Measurements from ENCODE around the gene ICAM2.

Gene ICAM2

GRCh38 chr17:63978272-63979200, 41.9 kb downstream of the ICAM2 start:
- no peak for DNase-seq

GRCh38 chr17:63976702-63977101, 43.7 kb downstream of the ICAM2 start:
- DNase-seq = no peak

DNA sequence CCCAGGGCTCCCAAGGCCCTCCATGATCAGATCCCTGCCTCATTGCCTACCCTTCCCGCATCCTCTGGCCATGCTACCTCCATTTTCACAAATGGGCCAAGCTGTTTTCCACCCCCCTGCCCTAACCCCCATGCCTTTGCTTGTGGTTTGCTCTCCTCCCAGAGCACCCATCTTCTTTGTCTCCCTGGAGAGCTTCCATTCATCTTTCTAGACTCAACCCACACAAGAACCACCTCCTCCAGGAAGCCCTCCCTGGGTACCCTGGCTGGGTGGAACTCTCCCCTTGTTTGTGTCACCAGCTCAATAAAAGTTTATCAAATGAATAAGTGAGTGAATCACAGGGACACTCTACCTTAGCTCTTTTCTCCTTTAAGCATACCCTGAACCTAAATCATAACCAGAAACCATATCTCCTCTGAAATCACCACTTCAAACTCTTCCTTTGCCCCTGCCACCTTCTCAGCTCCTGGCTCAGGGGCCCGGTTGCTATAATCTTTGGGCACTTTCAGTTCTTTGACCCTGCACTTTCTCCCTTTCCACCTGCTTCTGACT, 44.8 kb downstream of the ICAM2 start:
- no peak for DNase-seq

GRCh38 chr17:63974594-63975192, 45.7 kb downstream of the ICAM2 start:
- DNase-seq = no peak

DNA sequence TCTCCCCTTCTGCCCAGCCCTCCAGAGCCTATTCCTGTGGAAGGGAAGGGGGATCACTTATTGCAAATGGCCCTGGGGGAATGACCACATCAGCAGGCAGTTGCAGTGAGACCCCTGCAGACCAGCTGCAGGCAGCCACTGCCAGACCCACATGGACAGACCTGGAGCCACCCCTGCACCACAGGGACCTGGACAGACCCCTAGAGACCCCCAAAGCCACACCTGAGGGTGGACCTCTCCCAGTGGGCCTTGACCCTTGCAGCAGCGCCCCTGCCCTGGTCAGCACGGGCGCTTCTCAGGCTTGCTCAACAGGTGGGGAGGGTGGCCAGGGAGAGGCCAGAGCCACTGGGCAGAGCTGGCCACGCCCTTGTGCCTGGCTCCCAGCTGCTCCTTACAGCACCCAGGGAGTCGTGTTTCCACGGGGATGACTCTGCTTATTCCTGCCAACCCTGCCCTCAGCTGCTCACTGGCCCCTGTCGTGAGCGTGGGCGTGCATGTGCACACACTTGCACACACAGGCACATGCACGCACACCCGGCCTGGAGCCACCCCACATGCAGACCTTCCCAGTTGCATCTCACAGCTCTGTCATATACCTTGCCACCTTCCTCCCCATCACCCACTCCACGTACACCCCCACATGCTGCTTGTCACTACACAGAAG, 46.4 kb downstream of the ICAM2 start:
- no peak for DNase-seq

- DNase-seq = no peak
Measured at GRCh38 chr17:63973247-63973646, 47.2 kb downstream of the ICAM2 start.

GRCh38 chr17:63972796-63973195, 47.6 kb downstream of the ICAM2 start, which contains the start of gene SCN4A:
Gene SCN4A (minus strand): TSS chr17:63972918. CDS start chr17:63972841, 77 bp downstream.
- DNase-seq = no peak

DNA sequence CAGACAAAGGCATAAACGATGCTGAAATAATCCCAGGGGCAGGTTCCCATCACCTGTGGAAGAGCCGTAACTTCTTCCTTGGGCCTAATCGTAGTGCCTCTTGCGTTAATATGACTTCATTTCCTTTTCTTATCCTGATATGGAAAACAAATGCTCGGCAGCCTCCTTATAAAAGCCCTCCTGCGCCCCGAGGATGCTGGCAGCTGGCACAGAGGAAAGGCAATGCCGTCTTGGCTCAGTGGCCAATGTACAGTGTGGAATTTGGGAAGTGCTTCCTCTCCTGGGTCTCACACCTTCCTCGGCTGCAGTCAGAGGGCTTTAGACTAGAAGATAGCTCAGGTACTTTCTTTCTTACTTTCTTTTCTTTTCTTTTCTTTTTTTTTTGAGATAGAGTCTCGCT, 51.2 kb downstream of the ICAM2 start:
- DNase-seq = no peak

DNA sequence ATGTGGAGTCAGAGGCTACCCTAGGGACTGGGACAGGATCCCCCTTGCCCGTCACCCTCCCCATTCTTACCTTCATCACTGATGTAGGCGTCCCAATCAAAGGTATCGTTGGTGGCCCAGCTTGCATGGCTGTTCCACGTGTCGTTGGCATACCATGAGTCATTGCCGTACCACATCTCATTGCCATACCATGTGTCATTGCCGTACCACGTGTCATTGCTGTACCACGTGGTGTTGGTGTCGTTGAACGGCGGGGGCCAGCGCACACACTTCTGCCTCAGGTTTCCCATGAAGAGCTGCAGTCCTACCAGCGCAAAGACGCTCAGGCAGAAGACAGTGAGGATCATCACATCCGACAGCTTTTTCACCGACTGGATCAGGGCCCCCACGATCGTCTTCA, 52.5 kb downstream of the ICAM2 start:
- DNase-seq = no peak

DNA sequence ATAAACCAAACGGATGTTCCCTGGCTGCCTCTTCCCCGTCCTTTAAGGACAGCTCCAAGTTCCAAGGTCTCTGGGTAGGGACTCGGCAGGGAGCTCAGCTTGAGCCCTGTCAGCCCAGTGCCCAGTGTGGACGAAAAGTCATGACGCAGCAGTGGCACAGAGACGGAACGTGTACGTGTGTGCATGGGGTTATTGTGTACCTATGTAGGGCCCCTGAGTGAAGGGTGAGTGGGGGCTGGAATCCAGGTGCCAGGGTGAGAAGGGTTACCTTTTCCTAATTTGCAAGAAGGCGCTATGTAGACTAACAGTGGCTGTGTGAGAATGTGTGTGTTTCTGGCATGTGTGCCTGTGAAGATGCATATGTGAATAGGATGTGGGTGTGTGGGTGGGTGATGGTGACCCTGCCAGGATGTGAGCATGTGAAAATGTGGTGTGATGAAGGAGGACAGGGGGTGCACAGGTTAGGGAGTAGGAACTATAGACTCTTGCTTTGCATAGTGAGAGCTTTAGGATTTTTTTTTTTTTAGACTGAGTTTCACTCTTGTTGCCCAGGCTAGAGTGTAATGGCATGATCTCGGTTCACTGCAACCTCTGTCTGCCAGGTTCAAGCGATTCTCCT, 53.7 kb downstream of the ICAM2 start:
- DNase-seq = no peak

DNA sequence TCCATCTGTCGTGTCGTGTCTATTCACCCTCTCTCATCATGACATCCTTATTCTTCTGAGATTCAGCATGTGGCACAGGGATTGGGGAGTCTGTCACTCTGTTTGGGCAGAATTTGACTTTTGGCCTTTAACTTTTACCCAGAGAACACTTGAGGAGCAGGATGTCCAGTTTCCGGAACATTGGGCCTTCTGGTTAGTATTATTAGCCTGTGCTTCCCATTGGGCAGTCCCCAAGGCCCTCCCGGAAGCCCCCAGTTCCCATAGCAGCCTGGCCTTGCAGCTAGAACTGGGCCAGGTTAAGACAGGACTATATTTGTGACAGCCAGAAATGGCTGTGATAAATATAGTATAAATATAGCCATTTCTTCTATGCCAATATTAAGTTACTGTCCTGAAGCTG, 57.3 kb downstream of the ICAM2 start:
- DNase-seq = no peak

- DNase-seq = no peak
Measured at GRCh38 chr17:63962298-63962744, 58.1 kb downstream of the ICAM2 start.

DNA sequence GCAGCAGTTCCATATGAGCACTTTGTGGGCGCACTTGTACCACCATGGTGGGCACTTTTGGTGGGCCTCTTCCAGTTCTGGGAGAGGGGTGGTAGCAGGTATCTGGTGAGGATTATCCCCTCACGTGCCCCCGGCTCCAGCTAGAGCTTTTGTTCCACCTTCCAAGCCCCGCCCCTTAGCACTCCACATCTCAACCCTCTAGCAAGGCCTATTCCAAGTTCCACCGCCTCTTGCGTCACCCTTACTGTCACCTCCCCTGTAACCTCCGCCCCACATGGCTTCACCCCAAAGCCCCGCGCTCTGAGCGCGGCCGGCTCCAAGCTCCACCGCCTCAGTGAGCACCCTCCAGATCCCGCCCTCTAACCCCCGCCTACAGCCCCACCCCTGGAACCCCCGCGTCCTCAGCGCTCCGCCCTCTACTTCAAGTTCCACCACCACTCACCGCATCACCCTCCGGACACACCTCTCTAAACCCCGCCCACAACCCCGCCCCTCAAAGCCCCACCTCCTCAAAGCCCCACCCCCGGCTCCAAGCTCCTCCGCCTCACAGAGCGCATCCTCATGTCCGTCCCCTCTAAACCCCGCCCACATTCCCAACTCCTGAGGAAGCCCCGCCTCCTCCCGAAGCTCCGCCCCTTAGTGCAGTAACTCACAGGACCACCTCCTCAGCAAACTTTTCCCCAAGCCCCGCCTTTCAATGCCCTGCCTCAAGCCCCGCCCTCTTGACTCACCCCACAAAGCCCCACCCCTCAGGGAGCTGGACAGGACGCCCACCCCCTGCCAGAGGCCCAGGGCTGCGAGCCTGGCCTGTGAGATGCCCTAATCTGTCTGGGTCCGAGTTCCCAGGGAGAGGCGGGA, 58.8 kb downstream of the ICAM2 start:
- DNase-seq = peak in 2 of 51 donors; percentile 29 to 64

DNA sequence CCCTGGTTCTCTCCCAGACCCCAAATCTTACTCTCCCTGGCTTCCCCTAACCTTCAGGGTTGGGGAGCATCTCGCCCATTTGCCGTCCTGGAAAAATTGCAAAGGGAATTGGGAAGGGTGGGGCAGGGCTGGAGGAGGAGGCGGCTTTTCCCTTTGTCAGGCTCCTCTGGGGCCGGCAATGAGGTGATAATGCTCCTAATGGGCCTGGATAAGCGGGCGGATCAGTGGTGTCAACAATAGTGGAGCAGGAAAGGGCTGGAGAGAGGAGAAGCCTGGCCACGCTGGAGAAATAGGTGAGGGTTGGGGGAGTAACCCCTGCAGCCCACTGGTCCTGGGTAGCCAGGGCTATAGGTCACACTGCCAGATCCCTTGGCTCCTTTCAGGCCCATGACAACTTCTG, 60.0 kb downstream of the ICAM2 start:
- no peak for DNase-seq

GRCh38 chr17:63960006-63960405, 60.4 kb downstream of the ICAM2 start:
- DNase-seq = no peak

DNA sequence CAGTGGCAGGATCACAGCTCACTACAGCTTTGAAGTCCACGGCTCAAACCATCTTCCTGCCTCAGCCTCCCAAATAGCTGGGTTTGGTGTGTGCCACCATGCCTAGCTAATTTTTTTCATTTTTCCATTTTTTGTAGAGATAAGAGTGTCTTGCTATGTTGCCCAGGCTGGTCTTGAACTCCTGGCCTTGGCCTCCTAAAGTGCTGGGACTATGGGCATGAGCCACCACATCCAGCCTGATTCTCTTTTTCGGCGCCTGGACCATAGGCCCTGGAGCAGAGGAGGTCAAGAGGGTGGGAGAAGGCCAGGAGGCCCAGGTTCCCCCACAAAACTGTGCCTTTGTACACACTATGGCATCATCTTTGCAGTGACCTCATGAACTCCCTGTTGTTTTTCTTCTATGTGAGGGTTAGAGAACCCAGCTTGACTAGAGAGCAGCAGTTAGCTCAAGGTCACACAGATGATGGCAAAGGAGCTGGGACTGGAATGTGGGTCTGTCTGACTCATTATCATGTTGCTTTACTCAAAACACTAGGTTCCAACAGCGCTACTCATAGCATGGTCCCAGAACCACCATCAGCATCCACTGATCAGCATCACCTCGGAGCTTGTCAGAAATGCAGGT, 64.0 kb downstream of the ICAM2 start:
- DNase-seq = no peak

DNA sequence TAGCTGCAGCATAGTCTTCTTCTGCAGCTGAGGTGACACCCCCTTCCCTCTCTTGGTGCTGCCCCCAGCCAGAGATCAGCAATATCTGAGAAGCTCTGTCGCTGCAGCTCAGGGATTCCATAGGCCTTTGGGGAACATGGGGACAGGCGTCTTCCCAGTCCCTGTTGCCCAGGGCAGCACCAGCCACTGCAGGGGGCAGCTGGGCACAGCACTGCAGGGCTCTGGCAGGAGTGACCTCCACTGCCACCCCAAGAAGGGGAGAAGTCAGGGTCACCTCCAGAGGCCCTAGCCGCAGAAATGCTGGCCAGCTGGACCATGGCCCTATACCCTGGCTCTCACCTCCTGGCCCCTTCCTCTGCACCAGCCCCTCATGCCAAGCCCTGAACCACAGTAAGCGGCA, 64.6 kb downstream of the ICAM2 start:
- no peak for DNase-seq

DNA sequence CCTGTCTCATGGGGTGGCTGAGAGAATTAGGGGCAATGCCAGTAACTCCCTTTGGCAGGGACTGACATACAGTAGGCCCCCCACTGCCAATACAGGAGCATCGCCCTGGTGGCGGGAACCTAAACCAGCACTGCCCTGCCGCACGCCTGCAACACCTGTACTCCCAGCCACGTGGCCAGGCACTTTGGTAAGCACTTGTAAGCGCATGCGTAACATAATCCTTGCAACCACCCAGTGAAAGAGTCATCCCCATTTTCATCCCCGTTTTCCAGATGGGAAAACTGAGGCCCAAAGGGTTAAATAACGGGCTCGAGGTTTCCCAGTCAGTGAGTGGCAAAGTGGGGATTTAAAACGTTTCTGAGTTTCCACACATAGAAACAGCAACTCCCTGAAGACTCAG, 65.2 kb downstream of the ICAM2 start:
- no peak for DNase-seq

DNA sequence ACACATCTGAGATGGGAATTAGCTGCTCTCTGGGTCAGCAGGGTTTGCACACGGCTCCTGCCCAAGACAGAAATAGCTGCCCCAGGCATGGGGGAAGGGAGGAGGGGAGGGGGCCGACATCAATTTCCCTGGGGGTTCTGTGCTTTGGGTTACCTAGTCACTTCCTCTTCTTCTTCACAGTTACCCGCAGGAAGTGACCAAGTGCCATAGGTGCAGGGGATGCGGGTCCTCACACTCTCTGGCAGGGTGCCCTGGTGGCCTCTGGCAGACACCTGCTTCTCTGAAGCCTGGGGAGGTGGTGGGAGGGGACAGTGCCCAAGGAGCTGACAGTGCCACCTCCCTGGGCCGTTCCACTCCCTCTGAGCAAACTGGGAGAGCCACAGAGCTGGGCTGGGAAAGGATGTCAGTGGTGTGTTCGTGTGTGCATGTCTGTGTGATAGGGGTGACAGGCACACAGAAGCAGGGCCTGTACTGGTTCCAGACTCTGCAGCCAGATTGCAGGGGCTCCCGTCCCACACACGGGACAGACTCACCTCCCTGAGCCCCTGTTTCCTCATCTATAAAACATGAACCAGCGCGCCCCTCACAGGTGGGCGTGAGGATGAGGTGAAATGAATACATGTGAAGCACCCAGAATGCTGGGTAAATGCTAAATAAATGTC, 65.9 kb downstream of the ICAM2 start:
- no peak for DNase-seq
